DMS153 (cell line): ENCODE results near the gene CENPP.
"Not testable (repeated sequence)": the region's sequence is repeated elsewhere in the genome, so short reads cannot be mapped to it uniquely, and the experiment has no call there.

Experiments
- DNase-seq: peaks from one replicate; lab custom pipeline; 2025; lab: John Stamatoyannopoulos, UW

CENPP gene

DNA sequence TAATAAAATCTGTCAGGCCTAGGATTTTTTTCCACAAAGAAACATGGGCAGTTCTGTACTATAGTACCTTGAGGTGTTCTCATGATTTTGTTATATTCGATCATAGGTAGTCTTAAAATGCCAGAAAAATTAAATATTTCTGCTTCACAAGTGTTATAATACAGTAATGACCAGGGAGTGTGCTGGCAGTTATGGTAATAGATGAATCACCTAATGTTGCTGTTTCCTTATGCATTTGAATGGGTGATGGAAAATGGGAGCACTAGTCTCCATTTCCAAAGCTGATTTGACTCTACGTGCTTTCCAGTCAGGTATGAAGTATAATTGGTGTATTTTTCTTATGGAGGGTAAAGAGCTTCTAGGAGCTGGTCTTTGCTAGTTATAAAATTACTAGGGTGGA, 54.9 kb downstream of the CENPP start:
- DNase-seq, result no peak

DNA sequence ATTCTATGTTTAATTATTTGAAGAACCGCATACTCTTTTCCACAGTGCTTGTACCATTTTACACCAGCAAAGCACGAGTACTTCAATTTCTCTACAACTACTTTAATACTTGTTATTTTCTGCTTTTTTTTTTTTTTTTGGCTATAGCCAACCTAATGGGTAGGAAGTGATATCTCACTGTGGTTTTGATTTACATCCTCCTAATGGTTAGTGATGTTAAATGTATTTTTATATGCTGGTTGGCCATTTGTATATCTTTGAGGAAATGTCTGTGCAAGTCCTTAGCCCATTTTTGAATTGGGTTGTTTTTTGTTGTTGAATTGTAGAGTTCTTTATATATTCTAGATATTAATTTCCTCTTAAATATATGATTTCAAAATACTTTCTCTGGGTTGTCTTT, 56.0 kb downstream of the CENPP start:
- DNase-seq, result no peak

DNA sequence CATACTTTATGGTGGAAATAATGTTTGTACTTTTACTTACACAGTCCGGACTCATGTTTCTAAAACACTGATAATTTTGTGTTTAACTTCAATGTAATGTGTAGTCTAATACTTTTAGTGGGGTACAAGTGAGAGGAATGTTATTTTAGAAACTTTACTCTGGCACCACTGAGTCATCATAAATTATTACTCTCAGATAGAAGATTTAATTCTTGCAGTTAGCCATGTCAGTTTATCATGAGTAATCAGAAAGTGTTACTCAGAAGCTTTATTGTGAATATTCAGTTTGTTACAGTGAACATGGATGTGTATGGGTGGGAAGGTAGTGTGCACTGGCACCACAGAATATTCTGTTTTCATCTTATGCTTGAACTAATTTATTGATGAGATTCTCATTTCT, 58.6 kb downstream of the CENPP start:
- no peak for DNase-seq

DNA sequence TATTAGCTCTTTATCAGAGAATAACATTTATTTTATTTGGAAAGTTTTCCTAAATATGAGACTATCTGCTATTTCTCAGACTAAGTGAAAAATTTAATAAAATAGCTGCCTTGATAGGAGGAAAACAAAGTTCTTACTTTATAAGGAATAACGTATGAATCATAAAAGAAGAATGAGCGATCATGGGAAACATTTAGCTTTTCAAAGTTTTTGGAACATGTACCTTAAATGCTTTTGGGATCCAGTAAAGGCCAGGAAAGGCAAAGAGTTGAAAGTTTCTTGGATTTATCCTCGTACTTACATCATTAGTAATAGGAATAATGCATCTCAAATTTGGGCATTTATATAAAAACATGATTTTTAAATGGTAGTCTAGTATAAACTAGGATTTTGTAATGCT, 59.2 kb downstream of the CENPP start:
- no peak for DNase-seq

DNA sequence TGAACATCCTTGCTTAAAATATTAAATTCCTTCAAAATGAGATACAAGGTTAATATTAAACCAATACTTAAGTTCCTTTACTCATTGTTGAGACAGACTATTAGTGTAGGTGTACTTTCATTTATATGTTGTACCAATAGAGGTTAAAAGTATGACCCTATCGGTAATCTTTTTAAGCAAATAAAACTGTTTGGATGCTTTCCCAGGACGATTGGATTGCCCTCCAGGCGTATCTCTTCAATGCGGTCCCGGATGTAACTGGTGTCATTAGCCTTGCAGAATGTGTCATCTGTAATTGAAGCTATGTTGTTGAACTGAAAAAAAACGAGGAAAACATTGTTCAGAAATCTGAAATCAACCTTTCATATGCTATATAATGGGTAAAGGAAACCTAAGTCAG, 59.7 kb downstream of the CENPP start:
- DNase-seq, result no peak

DNA sequence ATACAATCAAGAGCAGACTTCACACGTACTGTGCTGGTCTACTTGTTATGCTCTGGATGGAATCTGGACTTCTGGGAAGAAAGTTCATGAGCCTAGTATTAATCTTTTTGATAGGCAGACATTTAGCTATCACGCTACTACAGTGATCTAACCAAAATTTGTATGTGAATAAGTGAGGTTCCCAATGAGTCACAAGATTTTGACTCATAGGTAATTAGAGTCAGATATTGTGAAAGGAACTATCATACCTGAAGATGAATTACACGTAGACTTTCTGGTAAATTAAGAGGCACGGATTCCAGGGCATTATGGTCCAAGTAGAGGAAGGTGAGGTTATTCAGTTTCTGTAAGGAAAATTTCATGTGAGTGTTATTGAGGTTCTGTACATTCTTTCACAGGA, 60.2 kb downstream of the CENPP start:
- DNase-seq, result no peak

GRCh38 chr9:92392690-92393089, 66.9 kb downstream of the CENPP start:
- DNase-seq, result no peak

DNA sequence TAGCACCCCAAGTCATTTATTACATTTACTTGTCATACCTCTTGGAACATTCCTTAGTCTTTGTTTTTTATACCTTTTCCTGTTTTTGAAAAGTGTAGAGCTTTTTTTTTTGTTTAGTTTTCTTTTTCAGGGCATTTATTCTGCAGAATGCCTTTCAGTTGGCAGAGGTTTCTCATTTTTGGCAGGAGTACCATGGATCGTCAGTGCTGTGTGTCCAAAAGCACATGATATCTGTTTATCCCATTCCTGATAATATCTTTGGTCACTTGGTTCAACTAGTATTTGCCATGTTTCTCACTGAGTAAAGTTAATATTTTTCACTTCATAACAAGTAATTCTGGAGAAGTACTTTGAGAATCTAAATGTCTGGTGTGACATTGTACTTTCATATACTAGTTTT, 67.9 kb downstream of the CENPP start:
- DNase-seq, result no peak

- DNase-seq, result no peak
Measured at GRCh38 chr9:92395617-92396016, 69.9 kb downstream of the CENPP start.

- no peak for DNase-seq
Measured at GRCh38 chr9:92397853-92398252, 72.1 kb downstream of the CENPP start.

DNA sequence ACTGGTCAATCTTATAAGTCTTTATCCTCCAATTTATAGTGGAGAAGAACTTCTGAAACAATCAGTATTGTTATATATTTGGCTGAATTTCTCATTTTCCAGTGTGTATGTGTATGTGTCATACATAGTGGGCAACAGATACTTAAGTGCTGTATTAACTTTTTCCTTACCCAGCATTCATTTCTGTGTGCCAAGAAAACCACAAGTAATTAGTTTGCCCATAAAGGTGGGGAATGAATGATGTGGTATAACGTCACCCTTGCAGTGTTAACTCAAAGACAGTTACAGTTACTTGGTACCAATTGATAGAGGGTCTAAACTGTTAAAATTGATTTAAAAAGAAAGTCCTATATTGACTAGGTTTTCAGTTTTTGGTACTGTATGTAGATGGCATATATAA, 76.6 kb downstream of the CENPP start:
- no peak for DNase-seq

DNA sequence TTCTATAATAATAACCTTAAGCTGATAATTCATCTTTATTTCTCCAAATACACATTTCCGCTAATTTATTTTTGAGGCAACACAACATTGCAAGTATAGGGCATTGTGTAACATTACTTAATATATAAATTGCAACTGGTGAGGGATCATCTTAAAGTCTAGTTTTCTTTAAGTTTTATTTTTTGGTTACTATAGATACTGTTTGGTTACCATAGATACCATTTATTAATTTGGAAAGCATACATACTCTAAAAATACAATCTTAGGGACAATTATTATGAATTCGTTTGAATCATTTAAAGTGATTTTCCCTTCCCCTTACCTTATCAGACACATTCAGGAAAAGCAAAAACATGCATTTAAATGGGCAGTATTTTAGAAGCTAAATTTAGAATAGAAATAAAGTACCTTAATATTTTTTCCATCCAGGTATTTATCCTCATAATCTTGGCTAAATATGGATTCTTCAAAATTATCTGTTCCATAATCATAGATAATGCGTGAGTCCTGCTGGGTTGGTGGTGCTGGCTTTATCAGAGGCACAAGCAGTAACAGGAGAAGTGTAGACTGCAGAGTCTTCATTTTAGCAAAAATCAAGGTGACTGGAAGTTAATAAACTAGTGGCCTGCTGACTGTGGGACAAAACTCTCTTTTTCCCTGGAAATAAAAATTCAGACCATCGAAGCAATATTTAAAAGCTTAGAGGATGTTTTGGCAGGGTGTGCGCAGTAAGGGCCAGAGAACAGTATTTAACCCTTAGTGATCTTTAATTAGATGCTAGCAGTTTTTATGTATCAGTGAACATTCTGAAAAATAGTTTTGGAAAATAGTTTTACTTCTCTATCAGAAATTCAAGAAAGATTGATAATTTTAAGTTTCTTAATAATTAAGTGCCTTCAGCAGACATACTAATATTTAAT, 77.3 kb downstream of the CENPP start:
- DNase-seq, result no peak

GRCh38 chr9:92404042-92404836, 78.5 kb downstream of the CENPP start, which contains the start of gene OGN:
OGN (minus strand) TSS chr9:92404578; CDS start chr9:92403407, 1,171 bp downstream.
- DNase-seq, result no peak

GRCh38 chr9:92405818-92406217, 80.1 kb downstream of the CENPP start:
- no peak for DNase-seq

DNA sequence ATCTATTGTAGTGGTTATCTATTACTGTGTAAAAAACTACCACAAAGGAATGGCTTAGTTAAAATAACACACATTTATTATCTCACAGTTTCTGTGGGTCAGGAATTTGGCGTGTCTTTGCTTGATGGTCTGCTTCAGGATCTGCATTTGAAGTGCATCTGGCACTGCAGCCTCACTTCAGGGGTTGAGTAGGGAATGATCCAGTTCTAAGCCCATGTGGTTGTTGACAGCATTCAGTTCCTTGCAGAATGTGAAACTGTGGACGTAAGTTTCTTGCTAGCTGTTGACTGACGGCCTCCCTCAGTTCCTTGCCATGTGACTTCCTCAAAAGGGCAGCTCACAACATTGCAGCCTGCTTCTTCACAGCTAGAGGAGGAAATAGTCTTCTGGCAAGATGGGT, 80.7 kb downstream of the CENPP start:
- DNase-seq, result no peak

GRCh38 chr9:92407818-92408217, 82.1 kb downstream of the CENPP start:
- DNase-seq, result no peak

- DNase-seq, result no peak
Measured at GRCh38 chr9:92408747-92409478, 83.2 kb downstream of the CENPP start.

DNA sequence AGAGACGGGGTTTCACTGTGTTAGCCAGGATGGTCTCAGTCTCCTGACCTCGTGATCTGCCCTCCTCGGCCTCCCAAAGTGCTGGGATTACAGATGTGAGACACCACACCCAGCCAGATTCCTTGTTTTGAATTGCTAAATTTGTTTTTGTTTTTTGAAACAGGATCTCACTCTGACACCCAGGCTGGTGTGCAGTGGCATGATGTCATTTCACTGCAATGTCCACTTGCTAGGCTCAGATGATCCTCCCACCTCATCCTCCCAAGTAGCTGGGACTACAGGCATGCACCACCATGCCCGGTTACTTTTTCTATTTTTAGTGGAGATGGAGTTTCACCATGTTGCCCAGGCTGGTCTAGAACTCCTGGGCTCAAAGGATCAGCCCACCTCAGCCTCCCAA, 85.4 kb downstream of the CENPP start:
- DNase-seq, result not testable (repeated sequence)

DNA sequence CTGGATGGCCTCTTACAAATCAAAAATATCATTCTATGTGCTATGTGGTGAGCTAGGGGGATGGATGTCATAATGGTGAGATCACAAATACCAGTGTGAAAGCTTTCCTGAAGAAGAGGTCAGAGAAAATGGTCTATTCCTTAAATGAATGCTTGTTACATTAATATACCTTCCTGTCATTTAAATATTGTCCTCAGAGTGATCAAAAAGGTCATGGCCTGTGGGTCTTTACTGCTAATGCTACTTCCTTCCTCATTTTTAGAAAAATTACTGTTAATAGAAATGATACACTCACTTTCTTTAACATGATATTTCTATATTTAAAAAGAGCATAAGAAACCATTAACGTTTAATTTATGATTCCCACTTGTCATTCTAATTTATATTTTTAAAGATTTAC, 88.8 kb downstream of the CENPP start:
- DNase-seq, result no peak

- DNase-seq, result no peak
Measured at GRCh38 chr9:92422611-92423338, 97.0 kb downstream of the CENPP start.

- DNase-seq, result no peak
Measured at GRCh38 chr9:92423612-92424011, 97.9 kb downstream of the CENPP start.

DNA sequence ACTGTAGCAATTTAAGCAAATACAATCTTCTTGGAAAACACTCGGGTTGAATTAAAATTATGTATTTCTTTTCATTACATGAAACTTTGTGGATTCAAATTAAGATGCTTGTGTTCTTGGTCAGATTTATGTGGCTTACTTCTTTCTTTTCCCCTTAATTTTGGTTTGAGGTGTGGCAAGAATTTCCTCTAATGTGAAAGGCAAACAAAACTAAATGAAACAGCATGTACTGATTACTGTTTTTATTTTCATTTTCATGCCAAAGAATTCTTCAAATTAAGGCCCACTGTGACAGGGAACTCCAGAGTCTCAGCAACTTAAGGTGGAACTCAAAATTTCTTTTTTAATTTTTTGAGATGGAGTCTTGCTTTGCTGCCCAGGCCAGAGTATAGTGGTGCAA, 98.6 kb downstream of the CENPP start, which contains the start of gene OMD:
TSS of gene OMD (minus strand) at position 132 of the 400 bp plus-strand sequence. CDS start 6,913 bp downstream, outside the sequence.
- DNase-seq, result no peak
